A204.1 (cell line): ENCODE results near the gene WWC1.
"Not testable (repeated sequence)": the region's sequence is repeated elsewhere in the genome, so short reads cannot be mapped to it uniquely, and the experiment has no call there.

ENCODE experiments used
- FAIRE-seq: peaks from 2 replicates; lab custom pipeline; 2012; peaks lifted over from hg19 to GRCh38; lab: Jason Lieb, UNC

Gene WWC1

GRCh38 chr5:168286863-168287262 lies 4.6 kb upstream of the WWC1 start:
- not testable (repeated sequence) for FAIRE-seq

DNA sequence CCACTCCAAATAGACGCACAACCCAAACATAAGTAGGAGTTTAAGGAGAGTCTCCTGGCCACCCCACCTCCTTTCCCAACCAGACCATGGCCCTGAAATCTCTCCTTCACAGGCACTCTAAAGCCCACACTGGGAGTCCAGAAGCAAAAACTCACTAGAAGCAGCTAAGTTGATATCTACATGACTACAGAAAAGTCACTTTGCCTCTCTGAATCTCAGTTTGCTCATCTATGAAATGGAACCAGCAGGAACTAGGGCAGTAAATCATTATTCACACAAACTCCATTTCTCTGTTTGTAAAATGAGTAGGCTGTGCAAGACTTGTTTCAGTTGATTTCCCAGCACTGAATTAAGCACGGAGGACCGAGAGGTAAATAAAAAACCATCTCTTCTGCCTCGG lies 4.1 kb upstream of the WWC1 start:
- no peak for FAIRE-seq

- no peak for FAIRE-seq
These were observed 2.8 kb upstream of the WWC1 start for GRCh38 chr5:168288349-168289245.

- FAIRE-seq = no peak
These were observed 523 bp upstream of the WWC1 start for GRCh38 chr5:168290902-168291341.

GRCh38 chr5:168291964-168292785 lies 730 bp downstream of the WWC1 start:
- FAIRE-seq = no peak

GRCh38 chr5:168292786-168293696 lies 1.6 kb downstream of the WWC1 start:
- no peak for FAIRE-seq

- FAIRE-seq = no peak
These were observed 4.2 kb downstream of the WWC1 start for GRCh38 chr5:168295574-168296201.

GRCh38 chr5:168296682-168297081 lies 5.2 kb downstream of the WWC1 start:
- no peak for FAIRE-seq

DNA sequence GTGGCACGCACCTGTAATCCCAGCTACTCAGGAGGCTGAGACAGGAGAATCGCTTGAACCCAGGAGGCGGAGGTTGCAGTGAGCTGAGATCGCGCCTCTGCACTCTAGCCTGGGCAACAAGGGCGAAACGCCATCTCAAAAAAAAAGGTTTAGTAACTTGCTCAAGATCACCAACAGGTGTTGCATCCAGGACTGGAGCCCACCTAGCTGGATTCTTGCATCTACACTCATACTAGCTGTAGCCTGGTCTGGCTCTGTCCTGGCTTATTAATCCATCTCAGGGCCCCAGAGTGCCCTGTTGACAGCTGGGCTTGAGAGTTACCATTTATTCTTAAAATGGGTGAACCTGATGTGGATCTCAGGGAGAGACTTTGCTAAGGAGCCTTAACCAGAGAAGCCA lies 7.5 kb downstream of the WWC1 start:
- no peak for FAIRE-seq

- FAIRE-seq = no peak
These were observed 7.9 kb downstream of the WWC1 start for GRCh38 chr5:168299372-168299771.

DNA sequence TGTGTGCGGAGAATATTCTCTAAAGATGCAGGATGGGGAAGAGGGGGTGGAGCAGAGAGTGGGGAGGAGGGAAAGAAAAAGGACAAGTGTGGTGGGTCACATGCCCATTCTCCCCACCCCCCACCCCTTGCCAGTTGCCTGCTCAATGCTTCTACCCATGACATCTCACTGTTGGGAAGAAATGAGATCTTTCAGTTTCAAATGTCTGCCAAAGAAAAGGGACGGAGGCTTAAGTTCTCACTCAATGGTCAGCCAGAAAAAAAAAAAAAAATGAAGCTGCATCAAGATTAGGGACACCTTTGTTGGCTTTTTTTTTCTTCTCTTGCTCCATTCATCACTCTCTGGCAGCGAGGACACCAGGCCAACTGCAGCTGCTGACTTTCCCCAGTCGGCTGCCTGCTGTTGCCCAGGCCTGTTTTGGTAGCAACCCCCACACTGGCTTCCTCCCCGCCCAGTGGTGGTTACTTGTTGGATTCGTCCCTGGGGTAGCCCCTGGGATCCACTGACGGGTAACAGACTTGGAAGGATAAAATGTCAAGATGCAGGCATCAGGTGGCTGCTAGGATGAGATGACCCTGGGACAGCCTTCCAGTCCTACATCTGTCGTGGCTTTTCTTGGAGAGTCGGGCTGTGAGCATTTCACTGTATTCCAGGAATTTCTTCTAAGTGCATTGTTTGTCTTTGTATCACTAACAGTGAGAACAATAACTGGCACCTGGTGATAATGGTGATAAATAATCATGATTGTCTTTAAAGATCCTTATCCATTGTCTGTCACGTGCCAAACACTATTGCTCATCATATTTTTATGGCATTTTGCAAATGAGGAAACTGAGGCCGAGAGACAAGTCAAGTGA lies 9.1 kb downstream of the WWC1 start:
- no peak for FAIRE-seq

GRCh38 chr5:168301593-168302390 lies 10.3 kb downstream of the WWC1 start:
- no peak for FAIRE-seq

- no peak for FAIRE-seq
These were observed 11.3 kb downstream of the WWC1 start for GRCh38 chr5:168302785-168303184.

GRCh38 chr5:168303393-168304025 lies 12.1 kb downstream of the WWC1 start:
- FAIRE-seq = no peak

DNA sequence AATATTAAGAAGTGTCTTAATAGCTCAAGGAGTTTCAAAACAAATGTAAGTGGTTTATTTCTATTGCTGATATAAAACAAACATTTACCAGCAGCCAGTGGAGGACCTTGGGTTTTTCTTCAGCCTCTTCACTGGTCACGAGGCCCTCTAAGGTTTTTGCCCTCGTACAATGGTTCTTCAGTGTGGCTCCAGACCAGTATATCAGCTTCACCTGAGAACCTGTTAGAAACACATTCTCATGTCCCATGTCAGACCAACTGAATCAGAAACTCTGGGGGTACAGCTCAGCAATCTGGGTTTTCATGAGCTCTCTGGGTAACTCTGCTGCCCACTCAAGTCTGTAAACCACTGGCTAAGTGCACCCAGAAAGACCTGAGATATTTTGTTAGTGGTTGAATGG lies 12.9 kb downstream of the WWC1 start:
- no peak for FAIRE-seq

- no peak for FAIRE-seq
These were observed 13.8 kb downstream of the WWC1 start for GRCh38 chr5:168305281-168305680.

DNA sequence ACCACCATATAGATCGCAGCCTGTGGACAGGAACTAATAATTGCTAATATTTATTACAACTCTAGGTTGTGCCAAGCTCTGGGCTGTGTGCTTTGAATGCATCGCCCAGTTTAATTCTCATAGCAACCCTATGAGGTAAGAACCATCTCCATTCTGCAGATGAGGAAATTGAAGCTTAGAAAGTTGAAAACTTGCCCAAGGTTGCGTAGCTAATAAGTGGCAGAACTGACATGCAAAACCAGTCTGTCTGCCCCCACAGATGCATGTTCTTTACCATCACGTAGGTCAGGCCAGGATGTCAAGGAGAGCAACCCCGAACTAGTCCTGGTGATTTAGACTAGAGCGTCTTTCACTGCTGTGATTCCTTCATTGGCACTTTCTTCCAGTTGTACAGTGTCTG lies 15.6 kb downstream of the WWC1 start:
- FAIRE-seq = no peak

DNA sequence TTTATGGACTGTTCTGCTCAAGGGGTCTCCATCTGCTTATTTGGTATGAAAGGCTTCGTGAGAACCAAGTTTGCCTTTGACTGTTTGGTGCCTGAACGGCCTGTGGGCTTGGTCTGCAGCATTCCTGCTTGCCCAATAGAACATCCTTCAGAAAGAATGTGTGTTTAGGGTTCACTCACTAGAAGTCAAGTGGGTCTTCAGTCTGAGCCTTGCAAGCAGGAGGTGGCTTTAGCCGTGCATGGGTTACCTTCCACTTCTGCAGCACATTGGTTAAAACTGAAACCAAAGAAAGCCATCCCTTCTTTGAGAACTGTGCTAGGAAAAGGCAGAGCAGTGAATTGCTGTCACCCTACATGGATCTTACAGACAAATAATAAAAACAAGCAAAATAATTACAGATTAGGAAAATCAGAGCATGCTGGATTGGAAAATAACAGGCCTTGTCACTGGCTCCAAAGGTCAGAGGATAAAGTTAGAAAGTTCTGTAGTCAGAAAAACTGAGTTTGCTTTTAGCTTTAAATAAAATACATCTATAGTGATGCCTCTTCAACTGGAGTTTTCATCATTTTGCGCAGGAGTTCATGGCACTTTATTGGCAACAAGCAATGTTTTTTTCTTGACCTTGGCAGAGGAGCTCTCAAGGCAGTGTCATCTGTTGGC lies 16.6 kb downstream of the WWC1 start:
- no peak for FAIRE-seq
